A673 (cell line): Measurements from ENCODE around the gene DISP3. TPM values are rescaled to one million over a fixed set of nuclear protein-coding genes. Genes with fewer than 3 reads are reported as not detected.

Experiments
- BruUV-seq: library from RNA; stranded (reverse); fragments of 400-500 nt; replicated peaks from 2 replicates; lab custom pipeline; 2021; lab: Mats Ljungman, UMichigan
- CTCF ChIA-PET: fragments of 300-600 bp; sonication (Branson Sonifier 250); formaldehyde crosslinking; loops from one replicate; lab custom pipeline; 2022; ENCODE audit warnings: antibody characterized with exemption; lab: Charles Lee
- POLR2A ChIA-PET: fragments of 300-600 bp; sonication (Branson Sonifier 250); formaldehyde crosslinking; loops from one replicate; lab custom pipeline; 2022; ENCODE audit warnings: antibody characterized with exemption; ENCODE audit not compliant: low non-redundant PET; lab: Charles Lee
- DNase-seq: peaks from one replicate; pipeline ENCODE4 v3.0.0-alpha.2; 2015; ENCODE audit warnings: low spot score
- H3K27ac ChIP-seq: fragments of 200-600 bp; sonication (generic); 2 replicates; pipeline ENCODE4 v1.5.1; 2016; ENCODE audit warnings: mixed run types, low read depth, mild to moderate bottlenecking, mixed read lengths, antibody characterized with exemption, low read length; ENCODE audit not compliant: poor library complexity, severe bottlenecking
- H3K27me3 ChIP-seq: fragments of 200-600 bp; sonication (generic); replicated peaks from 2 replicates; pipeline ENCODE4 v1.6.1; 2017; ENCODE audit warnings: mixed run types, low read depth, mild to moderate bottlenecking, mixed read lengths, antibody characterized with exemption, low read length; ENCODE audit not compliant: insufficient read depth, poor library complexity
- H3K36me3 ChIP-seq: fragments of 200-600 bp; sonication (generic); 2 replicates; pipeline ENCODE4 v1.6.1; 2016; ENCODE audit warnings: mixed run types, mild to moderate bottlenecking, mixed read lengths, antibody characterized with exemption, low read length; ENCODE audit not compliant: insufficient read depth, poor library complexity, severe bottlenecking
- H3K4me1 ChIP-seq: fragments of 200-600 bp; sonication (generic); 2 replicates; pipeline ENCODE4 v1.6.1; 2017; ENCODE audit warnings: mixed run types, mild to moderate bottlenecking, mixed read lengths, antibody characterized with exemption, low read length; ENCODE audit not compliant: insufficient read depth, poor library complexity, severe bottlenecking
- H3K4me3 ChIP-seq: fragments of 200-600 bp; sonication (generic); 2 replicates; pipeline ENCODE4 v1.5.1; 2016; ENCODE audit warnings: low read depth, mixed run types, mild to moderate bottlenecking, mixed read lengths, low read length; ENCODE audit not compliant: poor library complexity, severe bottlenecking
- H3K9me3 ChIP-seq: fragments of 200-600 bp; sonication (generic); 2 replicates; pipeline ENCODE4 v1.6.1; 2016; ENCODE audit warnings: mixed run types, low read depth, mild to moderate bottlenecking, mixed read lengths, antibody characterized with exemption, low read length; ENCODE audit not compliant: poor library complexity, severe bottlenecking
- EZH2 ChIP-seq: fragments of 200-600 bp; sonication (generic); IDR thresholded peaks from 2 replicates; pipeline ENCODE4 v1.6.1; 2017; ENCODE audit warnings: borderline replicate concordance, low read depth, mild to moderate bottlenecking, mixed read lengths, antibody characterized with exemption, low read length; ENCODE audit not compliant: poor library complexity, severe bottlenecking
- intact Hi-C: fragments of 100-400 bp; cut with micrococcal nuclease; formaldehyde crosslinking; loops from one replicate; pipeline ENCODE4 v1.10.0; 2022; ENCODE audit not compliant: unreplicated experiment
- total RNA-seq: library from RNA; stranded (reverse); gene quantifications from 2 replicates; pipeline ENCODE4 v1.2.3, GENCODE V29; 2021
- TF ChIP-seq, protein P1 (sequence below): fragments of 300-800, 200-600 bp; sonication (generic); conservative IDR thresholded peaks from 2 replicates; pipeline ENCODE4 v1.5.1; 2017; ENCODE audit warnings: low read depth, mild to moderate bottlenecking, antibody characterized with exemption, low read length, moderate library complexity, mixed read lengths

The DISP3 gene
- total RNA-seq, 1 experiment from 2014 or later, result 0.49 TPM

- BruUV-seq, result TSS peak; percentile 50
- intact Hi-C loops, result loop anchor here (2.0 kb wide), 1 partner anchor 163 kb away; no protein-coding TSS in a partner anchor
- CTCF ChIA-PET, result interaction anchor here (0.6 kb wide), 1 partner anchor 399 kb away, joined by 6 read pairs; no protein-coding TSS in a partner anchor
- Histone ChIP-seq H3K4me1 (peaks cover 9% of the 10 kb centered on the region), H3K9me3 (no peaks in the 10 kb centered on the region), H3K36me3 (no peaks in the 10 kb centered on the region), H3K27ac (no peak overlapping the region), H3K4me3 (peak overlapping the region; percentile 54), H3K27me3 (peaks cover 80% of the 10 kb centered on the region)
- POLR2A ChIA-PET, result interaction anchor here (0.6 kb wide), 1 partner anchor 175 kb away, joined by 3 read pairs; the partner anchor contains the start of gene FBXO44
- TF ChIP-seq, protein P1, sequence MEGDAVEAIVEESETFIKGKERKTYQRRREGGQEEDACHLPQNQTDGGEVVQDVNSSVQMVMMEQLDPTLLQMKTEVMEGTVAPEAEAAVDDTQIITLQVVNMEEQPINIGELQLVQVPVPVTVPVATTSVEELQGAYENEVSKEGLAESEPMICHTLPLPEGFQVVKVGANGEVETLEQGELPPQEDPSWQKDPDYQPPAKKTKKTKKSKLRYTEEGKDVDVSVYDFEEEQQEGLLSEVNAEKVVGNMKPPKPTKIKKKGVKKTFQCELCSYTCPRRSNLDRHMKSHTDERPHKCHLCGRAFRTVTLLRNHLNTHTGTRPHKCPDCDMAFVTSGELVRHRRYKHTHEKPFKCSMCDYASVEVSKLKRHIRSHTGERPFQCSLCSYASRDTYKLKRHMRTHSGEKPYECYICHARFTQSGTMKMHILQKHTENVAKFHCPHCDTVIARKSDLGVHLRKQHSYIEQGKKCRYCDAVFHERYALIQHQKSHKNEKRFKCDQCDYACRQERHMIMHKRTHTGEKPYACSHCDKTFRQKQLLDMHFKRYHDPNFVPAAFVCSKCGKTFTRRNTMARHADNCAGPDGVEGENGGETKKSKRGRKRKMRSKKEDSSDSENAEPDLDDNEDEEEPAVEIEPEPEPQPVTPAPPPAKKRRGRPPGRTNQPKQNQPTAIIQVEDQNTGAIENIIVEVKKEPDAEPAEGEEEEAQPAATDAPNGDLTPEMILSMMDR, result no peak
- no peak for TF ChIP-seq EZH2
- DNase-seq, result no peak
Observed at GRCh38 chr1:11479375-11479979, 522 bp downstream of the DISP3 start.

- ChIA-PET CTCF (no interaction called here), POLR2A (no interaction called here)
- Histone ChIP-seq H3K4me3 (no peak overlapping the region), H3K27me3 (peaks cover 83% of the 10 kb centered on the region), H3K36me3 (no peaks in the 10 kb centered on the region), H3K9me3 (no peaks in the 10 kb centered on the region), H3K4me1 (peaks cover 9% of the 10 kb centered on the region), H3K27ac (no peak overlapping the region)
- DNase-seq, result no peak
- intact Hi-C loops, result no loop called here
- no peak for TF ChIP-seq EZH2
- TF ChIP-seq, protein P1, result no peak
- no TSS peak for BruUV-seq
Observed at GRCh38 chr1:11481019-11481418, 2.1 kb downstream of the DISP3 start.

DNA sequence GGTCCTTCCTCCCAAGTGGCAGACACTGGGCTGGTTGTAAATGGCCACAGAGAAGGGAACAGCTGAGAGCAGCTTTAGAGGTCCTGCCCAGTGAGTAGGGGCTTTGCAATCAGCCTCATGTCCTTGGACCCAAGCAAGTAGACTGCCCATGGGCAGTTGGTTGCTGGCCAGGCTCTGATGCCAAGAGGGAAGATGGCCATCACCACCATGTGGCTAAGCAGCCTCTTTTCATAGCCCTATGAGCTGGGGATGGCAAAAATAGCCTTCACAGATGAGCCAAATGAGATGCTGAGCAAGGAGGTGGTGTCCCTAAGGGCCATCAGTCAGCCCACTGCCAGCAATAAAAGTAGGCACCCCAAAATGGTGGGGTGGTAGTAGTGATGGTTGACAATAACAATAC, 3.2 kb downstream of the DISP3 start:
- Histone ChIP-seq H3K36me3 (no peaks in the 10 kb centered on the region), H3K9me3 (no peaks in the 10 kb centered on the region), H3K4me1 (peaks cover 9% of the 10 kb centered on the region), H3K27me3 (peaks cover 89% of the 10 kb centered on the region), H3K4me3 (no peak overlapping the region), H3K27ac (no peak overlapping the region)
- ChIA-PET POLR2A (no interaction called here), CTCF (no interaction called here)
- no peak for TF ChIP-seq EZH2
- TF ChIP-seq, protein P1, result no peak
- no peak for DNase-seq
- no TSS peak for BruUV-seq
- intact Hi-C loops, result no loop called here
